ENCODE results near the gene RNF214. TPM values are rescaled to one million over a fixed set of nuclear protein-coding genes. Genes with fewer than 3 reads are reported as not detected.

Gene RNF214
- polyA plus RNA-seq, 3 donors: 6.4 to 13.8 (median 7.8) TPM

- H3K36me3 ChIP-seq (replicated peaks in 1 of 2; ENCODE audit: control insufficient read depth in 1 of 2, insufficient read depth in 2 of 2, low read length in 2 of 2): peaks cover 91 to 96% of the 10 kb centered on the region in 2 donors
- Mint-ChIP-seq H3K4me3 (no peak overlapping the region), H3K4me1 (peaks cover 6% of the 10 kb centered on the region), H3K9me3 (no peaks in the 10 kb centered on the region), H3K27me3 (ENCODE audit: low read depth in 3 of 3) (no peaks in the 10 kb centered on the region), H3K27ac (no peak overlapping the region), H3K36me3 (peaks cover 82 to 96% of the 10 kb centered on the region in 2 donors)
- no peak overlapping the region for H3K4me3 ChIP-seq (replicated peaks in 1 of 3; ENCODE audit: low read depth in 2 of 3, low read length in 3 of 3)
- no peaks in the 10 kb centered on the region for H3K9me3 ChIP-seq (replicated peaks in 1 of 2; ENCODE audit: control insufficient read depth in 1 of 2, insufficient read depth in 1 of 2, low read length in 2 of 2)
- DNase-seq: no peak
- no peak overlapping the region for H3K9ac ChIP-seq (ENCODE audit: insufficient read depth, low read length, poor library complexity, severe bottlenecking)
- H3K4me1 ChIP-seq (ENCODE audit: control insufficient read depth in 1 of 2, insufficient read depth in 2 of 2, low read length in 2 of 2): peaks cover 0 to 3% of the 10 kb centered on the region in 2 donors
- no peaks in the 10 kb centered on the region for H3K79me2 ChIP-seq (ENCODE audit: insufficient read depth, low read length)
- no peak for TF ChIP-seq CTCF (IDR thresholded peaks at IDR 0.05)
- intact Hi-C loops (cut with micrococcal nuclease): no loop called here
- no peak overlapping the region for H3K27ac ChIP-seq (ENCODE audit: low read depth in 1 of 2, low read length in 2 of 2)
- WGBS (ENCODE audit: insufficient coverage): 98% methylated on average over 7 of the region's 8 CpGs
- no peaks in the 10 kb centered on the region for H4K20me1 ChIP-seq (ENCODE audit: insufficient read depth, low read length)
- H3K27me3 ChIP-seq (ENCODE audit: control insufficient read depth in 2 of 2, insufficient read depth in 2 of 2, low read length in 2 of 2): no peaks in the 10 kb centered on the region
- H2AFZ ChIP-seq (ENCODE audit: insufficient read depth, low read depth, low read length, poor library complexity, severe bottlenecking): no peak overlapping the region
- no peak overlapping the region for H3K4me2 ChIP-seq (replicated peaks; ENCODE audit: extremely low read depth, low read length, poor library complexity, severe bottlenecking)
These were observed 13.0 kb upstream of the RNF214 start for GRCh38 chr11:117219455-117219854.

GRCh38 chr11:117219995-117220394, 12.5 kb upstream of the RNF214 start:
- no peak overlapping the region for H3K4me3 Mint-ChIP-seq
- Histone ChIP-seq H4K20me1 (ENCODE audit: insufficient read depth, low read length) (no peaks in the 10 kb centered on the region), H3K4me3 (replicated peaks in 1 of 3; ENCODE audit: low read depth in 2 of 3, low read length in 3 of 3) (no peak overlapping the region), H3K4me1 (ENCODE audit: control insufficient read depth in 1 of 2, insufficient read depth in 2 of 2, low read length in 2 of 2) (peaks cover 0 to 3% of the 10 kb centered on the region in 2 donors), H3K79me2 (ENCODE audit: insufficient read depth, low read length) (no peaks in the 10 kb centered on the region), H3K4me2 (replicated peaks; ENCODE audit: extremely low read depth, low read length, poor library complexity, severe bottlenecking) (no peak overlapping the region), H3K27ac (ENCODE audit: low read depth in 1 of 2, low read length in 2 of 2) (no peak overlapping the region), H3K9ac (ENCODE audit: insufficient read depth, low read length, poor library complexity, severe bottlenecking) (no peak overlapping the region), H3K9me3 (replicated peaks in 1 of 2; ENCODE audit: control insufficient read depth in 1 of 2, insufficient read depth in 1 of 2, low read length in 2 of 2) (no peaks in the 10 kb centered on the region), H3K27me3 (ENCODE audit: control insufficient read depth in 2 of 2, insufficient read depth in 2 of 2, low read length in 2 of 2) (no peaks in the 10 kb centered on the region), H3K36me3 (replicated peaks in 1 of 2; ENCODE audit: control insufficient read depth in 1 of 2, insufficient read depth in 2 of 2, low read length in 2 of 2) (peaks cover 91 to 96% of the 10 kb centered on the region in 2 donors), H2AFZ (ENCODE audit: insufficient read depth, low read depth, low read length, poor library complexity, severe bottlenecking) (no peak overlapping the region)
- peaks cover 6% of the 10 kb centered on the region for H3K4me1 Mint-ChIP-seq
- peak overlapping the region in 2 of 7 donors; percentile 50 to 70 for H3K27ac Mint-ChIP-seq
- intact Hi-C loops (cut with micrococcal nuclease): loop anchor here (5.0 to 10.0 kb wide), 3 partner anchors 38 to 345 kb away; no protein-coding TSS in a partner anchor
- peaks cover 83 to 96% of the 10 kb centered on the region in 2 donors for H3K36me3 Mint-ChIP-seq
- H3K9me3 Mint-ChIP-seq: no peaks in the 10 kb centered on the region
- no peaks in the 10 kb centered on the region for H3K27me3 Mint-ChIP-seq (ENCODE audit: low read depth in 3 of 3)
- 96% methylated on average over 2 of the region's 4 CpGs for WGBS (ENCODE audit: insufficient coverage)
- no peak for DNase-seq
- TF ChIP-seq CTCF (IDR thresholded peaks at IDR 0.05): no peak
